Medulla oblongata (tissue), 1 donor: ENCODE measurements around the gene GGACT.
"Not testable (repeated sequence)": the region's sequence is repeated elsewhere in the genome, so short reads cannot be mapped to it uniquely, and the experiment has no call there.

ENCODE experiments used
- DNase-seq: peaks from one replicate; pipeline ENCODE4 v3.0.0-alpha.2; 2015; ENCODE audit errors: extremely low spot score

The GGACT gene

DNA sequence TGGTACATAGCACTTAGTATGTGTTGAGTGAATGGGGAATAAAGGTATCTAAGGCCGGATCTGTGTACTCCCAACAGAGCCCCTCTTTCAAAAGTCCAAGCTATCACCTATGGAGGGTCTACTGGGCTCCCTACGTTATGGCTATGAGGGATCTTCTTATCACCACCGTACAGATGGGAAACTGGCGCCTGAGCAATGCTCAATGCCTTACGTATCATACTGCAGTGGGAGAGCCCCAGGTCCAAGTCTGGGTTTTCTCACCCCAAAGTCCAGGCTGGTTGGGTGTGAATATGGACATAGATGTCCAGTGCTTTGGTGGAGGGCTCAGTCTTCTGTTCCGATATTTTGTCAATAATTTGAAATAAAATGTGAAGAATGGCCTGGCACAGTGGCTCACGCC is 13.1 kb upstream of the GGACT start:
- no peak for DNase-seq

DNA sequence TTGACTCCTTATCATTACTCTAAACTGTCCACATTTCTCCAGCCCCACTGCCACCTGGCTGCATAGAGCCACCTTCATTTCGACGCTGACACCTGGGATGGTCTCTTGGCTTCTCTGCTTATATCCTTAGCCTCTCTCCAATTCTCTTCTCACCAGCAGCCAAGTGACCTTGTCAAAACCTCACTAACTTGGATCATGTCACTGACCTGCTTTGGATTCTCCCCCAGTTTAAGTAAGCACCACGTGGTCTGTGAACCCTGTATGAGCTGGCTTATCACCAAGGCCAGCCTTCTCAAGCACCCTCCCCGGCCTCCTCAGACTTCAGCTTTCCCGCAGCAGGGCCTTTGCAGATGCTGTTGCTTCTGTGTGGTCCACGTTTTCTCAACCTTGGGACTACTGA is 12.3 kb upstream of the GGACT start:
- DNase-seq = no peak

DNA sequence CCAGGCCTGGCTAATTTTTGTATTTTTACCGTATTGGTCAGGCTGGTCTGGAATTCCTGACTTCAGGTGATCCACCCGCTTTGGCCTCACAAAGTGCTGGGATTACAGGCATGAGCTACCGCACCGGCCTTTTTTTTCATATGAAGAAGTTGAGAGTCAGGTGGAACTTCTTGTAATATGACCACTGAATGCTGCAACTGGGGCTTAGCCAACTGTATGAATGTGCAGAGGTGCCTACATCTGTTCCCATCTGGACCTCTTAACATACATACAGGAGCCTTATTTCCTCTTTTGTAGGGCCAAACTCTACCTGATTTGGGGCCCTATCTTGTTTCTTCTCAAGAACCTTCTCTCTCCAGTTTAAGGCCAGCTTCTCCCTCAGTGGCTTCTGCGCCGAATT is 11.9 kb upstream of the GGACT start:
- no peak for DNase-seq

DNA sequence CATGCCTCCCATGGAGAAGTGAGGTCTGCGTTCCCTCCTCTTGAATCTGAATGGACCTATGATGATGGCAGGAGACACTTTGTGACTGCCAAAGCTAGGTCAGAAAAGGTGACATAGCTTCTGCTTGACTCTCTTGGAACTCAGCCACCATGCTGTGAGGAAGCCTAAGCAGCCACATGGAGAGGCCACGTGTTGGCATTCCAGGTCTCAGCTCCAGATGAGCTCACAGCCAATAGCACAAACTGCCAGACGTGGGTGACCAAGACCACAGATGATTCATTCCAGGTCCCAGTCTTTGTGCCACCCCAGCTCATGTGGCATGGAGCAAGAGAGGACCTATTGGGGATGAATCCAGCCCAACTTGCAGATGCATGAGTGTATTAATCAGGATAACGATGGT is 8.7 kb upstream of the GGACT start:
- DNase-seq = no peak

DNA sequence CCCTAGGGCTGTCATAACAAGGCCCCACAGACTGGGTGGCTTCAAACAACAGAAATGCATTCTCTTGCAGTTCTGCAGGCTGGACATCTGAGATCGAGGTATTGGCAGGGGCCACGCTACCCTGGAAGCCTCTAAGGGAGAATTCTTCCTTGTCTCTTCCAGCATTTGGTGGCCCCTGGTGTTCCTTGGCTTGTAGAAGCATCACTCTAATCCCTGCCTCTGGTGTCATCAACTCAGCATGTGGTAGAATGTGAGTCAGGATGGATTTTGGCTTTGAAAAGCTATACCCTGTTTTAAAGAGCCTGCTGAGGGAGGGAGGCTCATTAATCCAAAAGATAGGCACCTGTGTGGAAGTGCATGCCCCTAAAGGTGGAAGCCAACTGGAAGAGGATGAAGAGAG is 7.9 kb upstream of the GGACT start:
- no peak for DNase-seq

DNA sequence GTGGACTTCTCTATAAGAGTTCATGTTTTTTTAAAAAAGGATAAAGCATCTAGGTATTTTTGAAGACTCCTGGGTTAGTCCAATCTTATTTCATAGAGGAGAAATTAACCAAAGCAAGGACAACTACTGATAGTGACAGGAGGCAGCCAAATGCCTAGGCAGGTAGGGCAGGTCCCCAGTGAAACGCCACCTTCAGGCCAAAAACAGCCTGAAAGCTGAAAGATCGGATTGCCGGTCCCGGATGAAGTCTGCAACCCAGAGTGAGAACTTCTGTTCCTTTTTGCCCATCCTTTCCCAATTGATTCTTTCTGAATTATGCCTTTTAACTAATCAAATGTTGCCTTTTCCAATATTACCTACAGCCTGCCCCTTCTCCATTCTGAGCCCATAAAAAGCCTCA is 6.1 kb upstream of the GGACT start:
- no peak for DNase-seq

DNA sequence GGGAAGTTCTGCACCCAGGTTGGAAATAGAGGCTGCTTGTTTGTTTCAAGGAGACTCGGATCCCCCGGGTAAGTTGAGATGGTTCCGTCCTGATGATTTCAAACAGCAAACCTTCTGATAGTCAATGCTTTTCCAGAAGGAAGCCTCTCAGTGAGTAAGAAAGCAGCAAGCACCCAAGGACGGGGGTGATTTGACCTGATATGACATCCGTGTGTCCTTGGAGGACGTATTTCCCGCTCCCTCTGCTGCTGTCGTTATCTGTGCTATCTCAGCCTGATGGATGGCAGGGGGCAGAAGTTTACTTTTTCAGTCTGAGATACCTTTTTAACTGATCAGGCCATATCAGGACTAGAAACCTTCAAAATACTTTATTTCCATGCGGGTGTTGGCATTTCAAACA is 5.7 kb upstream of the GGACT start:
- DNase-seq = no peak

DNA sequence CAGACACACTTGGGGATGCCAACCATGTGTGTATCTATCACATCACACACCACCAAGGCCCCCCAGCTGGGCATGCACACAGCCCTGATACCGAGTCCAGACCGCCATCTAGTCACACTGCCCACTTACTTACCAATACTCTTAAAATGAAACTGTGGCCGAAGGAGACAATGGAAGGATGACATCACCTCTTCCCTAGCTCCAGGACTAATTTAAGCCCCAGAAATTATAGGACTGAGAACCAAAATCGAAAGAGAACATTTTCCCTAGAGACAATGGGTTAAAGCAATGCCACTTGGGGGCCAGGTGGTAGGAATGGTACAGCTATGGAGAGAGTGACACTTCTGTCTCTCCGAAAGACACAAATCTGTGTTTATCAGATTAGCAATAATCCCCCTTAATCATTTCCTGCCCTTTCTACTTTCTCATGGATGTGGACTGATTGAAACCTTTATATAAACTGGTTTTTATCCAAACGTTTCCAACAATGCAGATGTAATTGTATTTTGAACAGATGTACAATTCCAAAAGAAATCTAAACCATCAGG is 663 bp upstream of the GGACT start:
- no peak for DNase-seq

DNA sequence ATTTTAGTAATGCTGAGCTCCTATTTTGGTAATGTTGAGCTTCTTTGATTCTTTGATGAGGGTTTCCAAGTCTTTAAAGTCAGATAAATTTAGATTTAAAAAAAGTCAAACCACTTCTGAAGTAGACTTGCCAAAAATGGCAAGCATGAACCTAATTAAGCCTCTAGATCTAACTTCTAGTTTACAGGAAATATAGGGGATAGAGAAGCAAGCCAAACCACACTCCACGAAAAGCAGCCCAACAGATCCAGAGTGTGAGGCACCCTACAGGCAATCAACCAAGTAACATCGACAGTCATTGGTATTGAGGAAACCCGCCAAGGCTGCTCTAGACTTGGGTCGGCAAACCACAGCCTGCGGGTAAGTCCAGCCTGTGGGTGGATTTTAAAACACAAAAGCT is 3.7 kb downstream of the GGACT start:
- no peak for DNase-seq

DNA sequence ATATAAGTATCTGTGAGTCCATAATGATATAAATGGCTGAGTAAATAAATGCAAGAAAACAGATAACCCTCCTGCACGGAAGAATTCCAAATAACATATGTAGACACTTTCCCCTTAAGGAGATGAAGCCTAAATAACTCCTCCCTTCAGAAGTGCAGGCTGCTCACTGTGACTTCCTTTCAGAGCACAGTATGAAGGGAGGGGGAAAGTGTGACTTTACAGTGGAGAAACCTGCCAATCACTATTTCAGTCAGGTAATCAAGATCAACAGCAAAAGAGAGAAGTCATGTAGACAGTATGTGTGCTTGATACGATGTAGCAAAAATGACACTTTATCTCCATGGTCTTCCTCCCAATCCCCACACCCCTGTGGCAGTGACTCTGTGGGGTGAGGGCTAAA is 7.1 kb downstream of the GGACT start:
- DNase-seq = no peak

DNA sequence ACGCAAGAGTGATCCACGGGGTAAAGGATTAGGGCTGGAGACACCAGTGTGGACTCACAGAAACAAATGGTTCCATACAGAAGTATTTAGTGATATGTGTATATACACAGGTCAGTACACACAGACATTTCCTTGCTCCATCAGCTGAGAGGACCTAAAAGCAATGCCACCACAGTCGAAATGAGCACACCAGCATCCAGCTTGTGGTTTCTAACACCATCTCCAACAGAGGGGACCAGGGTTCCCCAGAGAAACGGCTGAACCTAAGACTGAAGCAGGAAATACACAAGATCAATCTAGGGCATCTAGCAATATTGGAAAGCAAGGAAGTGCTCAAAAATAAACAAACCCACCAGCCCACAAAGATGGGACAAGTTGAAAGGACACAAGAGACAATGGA is 7.6 kb downstream of the GGACT start:
- DNase-seq = no peak

DNA sequence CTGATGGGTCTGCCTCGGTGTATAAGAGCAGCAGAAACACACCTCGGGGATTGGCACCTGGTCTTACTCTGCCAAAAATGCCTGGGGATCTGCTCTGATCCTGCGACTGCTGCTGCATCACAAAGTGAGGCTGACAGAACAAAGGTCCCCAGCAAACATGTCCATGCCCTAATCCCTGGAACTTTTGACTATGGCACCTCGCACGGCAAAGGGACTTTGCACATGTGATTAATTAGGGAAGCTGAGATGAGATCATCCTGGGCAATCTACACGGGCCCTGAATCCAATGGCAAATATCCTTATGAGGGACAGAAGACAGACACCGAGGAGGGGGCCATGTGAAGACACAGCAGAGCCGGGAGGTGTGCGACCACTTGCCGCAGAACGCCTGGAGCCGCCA is 8.5 kb downstream of the GGACT start:
- DNase-seq = no peak

DNA sequence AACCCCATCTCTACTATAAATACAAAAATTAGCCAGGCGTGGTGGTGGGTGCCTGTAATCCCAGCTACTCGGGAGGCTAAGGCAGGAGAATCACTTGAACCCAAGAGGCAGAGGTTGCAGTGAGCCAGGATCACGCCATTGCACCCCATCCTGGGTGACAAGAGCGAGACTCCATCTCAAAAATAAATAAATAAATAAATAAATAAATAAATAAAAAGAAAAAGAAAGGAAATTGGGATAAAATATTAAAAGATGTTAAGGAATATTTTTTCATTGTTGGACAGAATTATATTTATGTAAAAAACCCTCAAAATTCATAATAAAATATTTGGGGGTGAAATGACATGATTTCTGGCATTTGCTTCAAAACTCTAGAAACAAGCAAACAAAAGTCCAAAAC is 11.3 kb downstream of the GGACT start:
- not testable (repeated sequence) for DNase-seq

DNA sequence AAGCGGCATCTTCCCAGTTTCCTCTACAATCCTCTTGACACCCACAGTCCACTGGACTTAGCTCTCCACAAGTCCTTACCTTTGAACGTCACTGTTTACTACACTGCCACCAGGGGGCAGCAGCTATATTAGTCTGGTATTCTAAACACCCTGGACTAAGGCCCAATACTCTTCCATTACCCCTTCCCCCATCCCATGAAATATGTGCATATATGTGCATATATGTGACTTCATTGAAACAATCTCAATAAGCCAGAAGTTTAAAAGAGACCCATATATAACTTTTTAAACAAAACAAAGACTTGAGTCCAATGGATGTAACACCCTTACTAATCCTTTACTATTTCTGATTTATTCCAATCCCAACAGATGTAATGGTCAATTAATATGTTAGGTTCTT is 15.5 kb downstream of the GGACT start:
- peak; percentile 92 for DNase-seq

DNA sequence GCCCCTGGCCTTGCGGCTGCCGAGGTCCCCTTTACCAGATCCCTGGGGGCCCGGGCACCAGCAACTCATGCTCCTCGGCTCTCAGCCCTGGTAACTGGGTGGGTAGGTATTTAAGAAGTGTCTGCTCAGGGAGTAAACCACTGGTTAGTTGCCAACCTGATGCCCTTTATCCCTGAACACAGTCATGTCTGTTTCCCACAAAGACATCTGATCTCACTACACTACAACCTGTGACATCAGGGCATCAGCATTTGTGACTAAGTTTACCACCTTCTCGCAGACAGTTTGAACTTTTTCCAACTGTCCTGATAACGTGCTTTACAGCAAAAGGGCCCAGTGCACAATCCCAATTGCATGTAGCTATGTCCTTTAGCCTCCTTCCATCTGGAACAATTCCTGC is 22.0 kb downstream of the GGACT start:
- DNase-seq = no peak

DNA sequence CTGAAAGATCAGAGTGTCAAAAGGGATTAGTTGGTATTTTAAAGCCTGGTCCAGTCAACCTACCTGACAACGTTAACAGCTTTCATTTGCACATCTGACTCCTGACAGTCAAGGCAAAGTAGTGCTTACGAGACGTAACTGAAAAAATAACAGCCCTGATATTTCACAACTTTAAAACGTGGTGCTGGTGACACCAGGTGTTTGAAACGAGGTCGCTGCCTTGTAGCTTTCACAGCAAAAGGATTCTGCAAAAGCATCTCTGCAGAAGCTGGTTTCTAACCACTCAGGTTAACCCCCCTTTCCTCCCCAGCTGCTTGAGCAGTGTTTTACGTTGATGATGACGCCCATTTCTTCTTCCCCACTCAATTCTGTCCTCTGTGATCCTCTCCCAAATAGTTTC is 23.3 kb downstream of the GGACT start:
- DNase-seq = no peak

DNA sequence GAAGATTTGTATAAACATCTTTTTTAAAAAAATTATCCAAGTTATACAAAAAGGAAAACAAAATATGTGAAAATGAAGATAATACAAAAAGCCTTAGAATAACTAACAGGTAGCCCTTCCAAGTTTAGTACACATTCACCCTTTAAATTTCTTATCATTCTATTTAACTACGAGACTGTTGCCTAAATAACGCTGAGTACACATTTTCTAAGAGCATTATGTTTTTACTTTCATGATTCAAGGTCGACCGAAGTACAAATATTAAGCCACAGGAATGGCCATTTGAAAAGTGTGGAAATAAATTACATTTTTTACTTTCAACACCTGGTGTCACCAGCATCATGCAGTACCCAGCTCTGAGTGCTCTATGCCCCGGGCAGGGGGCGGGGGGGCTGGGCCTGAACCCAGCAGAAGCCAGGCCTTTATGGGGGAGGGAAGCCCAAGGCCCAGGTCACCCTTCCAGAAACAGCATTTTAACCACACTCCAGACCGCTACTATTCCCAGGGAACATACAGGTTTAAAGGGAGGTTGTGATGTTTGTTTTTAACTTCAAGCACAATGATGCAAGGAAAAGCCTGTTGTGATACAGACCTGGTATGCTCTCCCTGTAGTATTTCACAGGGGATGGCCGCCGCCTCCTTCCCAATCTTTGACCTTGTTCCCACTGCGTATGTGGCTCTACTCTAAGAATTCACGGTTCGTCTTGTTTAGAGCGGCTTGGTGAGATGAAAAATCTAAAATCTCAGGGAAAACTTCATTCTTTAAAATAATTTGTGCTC is 24.0 kb downstream of the GGACT start:
- DNase-seq = no peak

DNA sequence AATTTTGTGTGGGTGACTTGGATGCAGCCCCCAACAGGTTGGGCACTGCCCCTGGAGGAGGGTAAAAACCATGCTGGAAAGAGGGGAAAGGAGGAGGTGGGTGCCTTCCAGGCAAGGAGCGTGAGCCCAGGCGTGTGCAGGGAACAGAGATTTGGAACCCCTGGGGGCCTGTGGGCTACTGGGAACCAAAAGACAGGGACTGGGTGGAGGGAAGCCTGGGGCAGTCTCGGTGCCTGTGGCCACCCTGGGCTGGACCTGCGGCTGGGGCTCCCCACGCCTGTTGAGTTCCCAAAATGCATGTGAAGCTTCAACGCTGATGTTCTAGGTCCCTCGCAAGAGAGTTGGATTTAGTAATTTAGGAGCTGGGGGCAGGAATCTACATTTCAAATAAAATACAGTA is 24.8 kb downstream of the GGACT start:
- DNase-seq = no peak

DNA sequence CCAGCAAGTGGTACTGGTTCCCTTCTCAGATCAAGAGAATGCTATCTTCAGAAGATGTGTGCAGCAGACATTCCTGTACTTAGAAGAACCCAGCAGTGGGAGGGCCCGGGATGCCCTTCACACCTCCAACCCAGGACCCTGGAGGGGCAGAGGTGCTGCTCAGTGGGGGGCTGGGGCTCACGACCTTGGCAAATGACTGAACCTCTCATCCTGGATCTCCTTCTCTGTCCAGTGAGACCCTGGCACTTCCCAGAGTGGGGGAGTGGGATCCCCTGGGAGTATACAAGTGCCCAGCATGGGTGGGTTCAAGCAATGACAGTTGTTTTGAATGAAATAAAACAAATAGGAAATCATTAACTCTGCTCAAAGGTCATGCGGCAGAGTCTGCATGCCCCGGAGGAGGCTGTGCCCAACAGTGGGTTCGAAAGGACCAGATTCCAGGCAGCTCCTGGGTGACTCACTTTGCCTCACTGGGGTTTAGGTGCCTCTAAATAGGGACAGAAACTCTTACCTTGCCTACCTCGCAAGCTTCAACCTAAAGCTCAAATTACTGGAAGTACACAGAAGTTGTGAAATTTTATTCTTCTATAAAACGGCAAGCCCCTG is 26.9 kb downstream of the GGACT start:
- no peak for DNase-seq

DNA sequence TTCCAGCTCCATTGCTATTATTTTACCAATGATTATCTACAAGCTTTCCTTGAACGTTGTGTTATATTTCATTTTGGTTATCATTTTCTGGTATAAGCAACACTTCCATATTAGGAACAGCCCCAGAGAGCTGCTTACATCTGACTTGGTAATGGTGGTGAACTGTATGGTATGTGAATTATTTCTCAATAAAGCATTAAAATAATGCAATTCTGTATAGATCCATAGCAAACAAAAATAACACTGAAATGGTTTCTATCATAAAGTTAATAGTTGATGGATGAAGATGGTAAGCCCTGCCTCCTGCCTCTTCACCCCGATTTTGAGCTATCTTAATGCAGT is 27.5 kb downstream of the GGACT start:
- no peak for DNase-seq

DNA sequence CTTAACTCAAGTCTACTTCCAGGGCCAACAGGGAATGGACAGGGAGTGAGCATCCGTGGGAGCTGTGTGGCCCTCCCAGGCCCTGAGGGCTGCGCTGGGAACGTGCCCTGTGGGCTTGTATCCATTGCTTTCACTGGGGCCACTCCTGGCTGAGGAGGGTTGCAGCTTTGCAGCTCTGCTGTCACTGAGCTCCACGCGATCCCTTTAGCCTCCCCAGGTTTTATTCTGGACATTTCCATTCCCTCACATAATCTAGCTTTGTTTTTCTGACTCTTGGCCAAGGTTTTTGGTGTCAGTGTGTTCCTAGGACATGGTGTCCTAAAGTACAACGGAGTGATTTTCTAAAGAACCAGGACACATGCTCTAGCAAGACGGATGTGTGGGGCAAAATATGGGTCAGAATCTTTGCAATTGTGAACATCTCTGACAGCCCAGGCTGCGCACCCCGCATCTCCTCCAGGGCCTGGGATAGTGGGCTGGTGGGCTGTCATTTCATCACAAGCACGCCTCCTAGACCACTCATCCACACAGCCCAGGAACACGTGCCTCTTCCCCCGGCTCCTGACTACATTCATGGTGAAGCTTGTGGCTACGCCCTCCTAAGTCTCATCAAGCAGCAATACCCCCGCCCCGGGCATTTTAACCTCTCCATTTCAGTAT is 28.0 kb downstream of the GGACT start:
- peak; percentile 56 for DNase-seq

DNA sequence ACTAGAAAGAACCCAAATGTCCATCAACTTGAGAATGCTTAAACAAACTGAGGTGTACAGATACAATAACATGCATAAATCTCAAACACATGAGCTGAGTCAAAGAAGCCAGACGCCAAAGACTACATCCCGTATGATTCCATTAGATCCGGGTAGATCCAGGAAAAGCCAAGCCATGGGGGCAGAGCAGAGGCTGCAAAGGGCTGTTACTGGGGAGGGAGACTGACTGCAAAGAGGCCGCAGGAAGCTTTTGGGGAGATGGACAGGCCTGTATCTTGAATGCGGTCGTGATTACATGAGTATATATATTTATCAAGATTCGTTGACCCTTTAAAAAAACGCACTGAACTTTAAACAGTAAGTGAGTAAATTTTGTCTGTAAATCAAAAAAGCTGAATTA is 28.7 kb downstream of the GGACT start:
- no peak for DNase-seq

DNA sequence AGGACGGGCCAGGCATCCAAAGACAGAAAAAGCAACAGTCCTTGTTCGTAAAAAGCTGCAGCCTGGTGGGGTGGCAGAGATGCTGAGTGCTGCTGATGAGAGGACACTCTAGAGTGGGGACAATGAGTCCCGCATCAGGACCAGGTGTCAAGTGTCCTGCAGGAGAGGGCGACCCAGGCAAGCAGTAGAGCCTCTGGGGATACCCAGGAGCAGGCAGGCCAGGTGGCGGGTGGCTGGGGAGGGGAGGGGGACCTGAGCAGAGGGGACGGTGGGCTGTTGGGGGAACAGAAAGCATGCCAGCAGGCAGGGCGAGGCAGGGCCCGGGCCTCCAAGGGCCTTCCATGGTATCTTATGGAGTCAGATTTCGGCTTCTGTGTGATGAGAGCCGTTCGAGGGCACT is 35.8 kb downstream of the GGACT start:
- DNase-seq = no peak
